Astrocyte (in vitro differentiated cells and primary cell): ENCODE data around the gene VPS35. TPM values are rescaled to one million over a fixed set of nuclear protein-coding genes. Genes with fewer than 3 reads are reported as not detected.
"Not testable (repeated sequence)": the region's sequence is repeated elsewhere in the genome, so short reads cannot be mapped to it uniquely, and the experiment has no call there.

Experiments used
- DNase-seq: peaks from one replicate; pipeline ENCODE4 v3.0.0-alpha.2; 2010; ENCODE audit warnings: low read depth
- FAIRE-seq: peaks from 2 replicates; lab custom pipeline; 2011; peaks lifted over from hg19 to GRCh38; lab: Jason Lieb, UNC
- H2AFZ ChIP-seq: 2 replicates; pipeline ENCODE4 v1.6.0; 2012; ENCODE audit warnings: low read depth, low read length, inconsistent platforms
- H3K27ac ChIP-seq: 2 replicates; pipeline ENCODE4 v1.5.1; 2011; ENCODE audit warnings: low read depth, low read length, inconsistent platforms
- H3K27me3 ChIP-seq: 2 replicates; pipeline ENCODE4 v1.6.0; 2011; ENCODE audit warnings: low read length, inconsistent platforms; ENCODE audit not compliant: insufficient read depth
- H3K36me3 ChIP-seq: 2 replicates; pipeline ENCODE4 v1.5.1; 2011; ENCODE audit warnings: low read length, inconsistent platforms; ENCODE audit not compliant: insufficient read depth
- H3K4me1 ChIP-seq: 2 replicates; pipeline ENCODE4 v1.5.1; 2011; ENCODE audit warnings: low read length, inconsistent platforms; ENCODE audit not compliant: insufficient read depth
- H3K4me2 ChIP-seq: 2 replicates; pipeline ENCODE4 v1.6.0; 2012; ENCODE audit warnings: low read length, inconsistent platforms
- H3K4me3 ChIP-seq: 2 replicates; pipeline ENCODE4 v1.5.1; 2011; ENCODE audit warnings: low read depth, mild to moderate bottlenecking, low read length, inconsistent platforms; ENCODE audit not compliant: insufficient read depth
- H3K79me2 ChIP-seq: 2 replicates; pipeline ENCODE4 v1.6.0; 2012; ENCODE audit warnings: mild to moderate bottlenecking, low read length, inconsistent platforms; ENCODE audit not compliant: insufficient read depth
- H3K9ac ChIP-seq: 2 replicates; pipeline ENCODE4 v1.6.0; 2012; ENCODE audit warnings: mild to moderate bottlenecking, low read length, inconsistent platforms
- H3K9me3 ChIP-seq: 2 replicates; pipeline ENCODE4 v1.5.1; 2012; ENCODE audit warnings: low read depth, mild to moderate bottlenecking, low read length, inconsistent platforms; ENCODE audit not compliant: insufficient read depth
- H4K20me1 ChIP-seq: 2 replicates; pipeline ENCODE4 v1.6.0; 2012; ENCODE audit warnings: low read length, inconsistent platforms; ENCODE audit not compliant: insufficient read depth
- H3K27ac Mint-ChIP-seq: one replicate; pipeline ENCODE4 v1.8.0; 2021; ENCODE audit warnings: mild to moderate bottlenecking, mixed read lengths; ENCODE audit not compliant: unreplicated experiment
- H3K27me3 Mint-ChIP-seq: one replicate; pipeline ENCODE4 v1.8.0; 2021; ENCODE audit warnings: low read depth, mixed read lengths; ENCODE audit not compliant: unreplicated experiment
- H3K36me3 Mint-ChIP-seq: one replicate; pipeline ENCODE4 v1.8.0; 2021; ENCODE audit warnings: low read depth, mixed read lengths; ENCODE audit not compliant: unreplicated experiment
- H3K4me1 Mint-ChIP-seq: one replicate; pipeline ENCODE4 v1.8.0; 2021; ENCODE audit warnings: low read depth, mixed read lengths; ENCODE audit not compliant: unreplicated experiment
- H3K4me3 Mint-ChIP-seq: one replicate; pipeline ENCODE4 v1.8.0; 2021; ENCODE audit warnings: mild to moderate bottlenecking, moderate library complexity, mixed read lengths; ENCODE audit not compliant: unreplicated experiment
- H3K9me3 Mint-ChIP-seq: one replicate; pipeline ENCODE4 v1.8.0; 2021; ENCODE audit warnings: mild to moderate bottlenecking, mixed read lengths; ENCODE audit not compliant: unreplicated experiment
- CTCF ChIP-seq: IDR thresholded peaks from 2 replicates; pipeline ENCODE4 v1.5.1; 2011; ENCODE audit warnings: low read depth, mild to moderate bottlenecking, inconsistent platforms, low read length, moderate library complexity; ENCODE audit not compliant: insufficient read depth
- EZH2 ChIP-seq: IDR thresholded peaks from 2 replicates; pipeline ENCODE4 v1.6.1; 2012; ENCODE audit warnings: mild to moderate bottlenecking, low read length, inconsistent platforms; ENCODE audit not compliant: insufficient read depth
- total RNA-seq: library from RNA; stranded (reverse); gene quantifications from 2 replicates; pipeline ENCODE4 v1.2.1, GENCODE V29; 2021

Gene VPS35
- total RNA-seq, 1 donor from 2014 or later, result 135 TPM

GRCh38 chr16:46629331-46630219 lies 59.4 kb downstream of the VPS35 start:
- Mint-ChIP-seq H3K4me3 (no peak overlapping the region), H3K27ac (peak overlapping the region; percentile 62), H3K4me1 (peaks cover 7% of the 10 kb centered on the region), H3K9me3 (no peaks in the 10 kb centered on the region), H3K36me3 (peaks cover 2% of the 10 kb centered on the region), H3K27me3 (peaks cover 6% of the 10 kb centered on the region)
- no peak overlapping the region for H3K4me3 ChIP-seq
- FAIRE-seq (peak; percentile 88), DNase-seq (peak; percentile 40)
- no peak overlapping the region for H3K27ac ChIP-seq
- H3K4me1 ChIP-seq, result no peaks in the 10 kb centered on the region
- H3K79me2 ChIP-seq, result no peaks in the 10 kb centered on the region
- peak overlapping the region; percentile 80 for H2AFZ ChIP-seq
- H3K4me2 ChIP-seq, result peak overlapping the region; percentile 66
- H4K20me1 ChIP-seq, result no peaks in the 10 kb centered on the region
- TF ChIP-seq CTCF, result peak; percentile 50
- TF ChIP-seq EZH2, result no peak
- H3K36me3 ChIP-seq, result no peaks in the 10 kb centered on the region
- peak overlapping the region; percentile 12 for H3K9ac ChIP-seq
- H3K9me3 ChIP-seq, result no peaks in the 10 kb centered on the region
- H3K27me3 ChIP-seq, result no peaks in the 10 kb centered on the region

- no peak for DNase-seq
- TF ChIP-seq CTCF (no peak), EZH2 (no peak)
- H3K4me1 Mint-ChIP-seq, result peaks cover 7% of the 10 kb centered on the region
Measured at GRCh38 chr16:46627746-46628145, 61.2 kb downstream of the VPS35 start.

GRCh38 chr16:46626681-46627080 lies 62.3 kb downstream of the VPS35 start:
- not testable (repeated sequence) for H3K27ac Mint-ChIP-seq, H3K4me3 ChIP-seq, H4K20me1 ChIP-seq, H2AFZ ChIP-seq, H3K9me3 Mint-ChIP-seq, H3K79me2 ChIP-seq, DNase-seq, FAIRE-seq, H3K4me3 Mint-ChIP-seq, H3K36me3 Mint-ChIP-seq, H3K9me3 ChIP-seq, H3K4me1 Mint-ChIP-seq, H3K36me3 ChIP-seq, H3K4me2 ChIP-seq, H3K27me3 Mint-ChIP-seq, H3K27ac ChIP-seq, H3K9ac ChIP-seq, H3K4me1 ChIP-seq, H3K27me3 ChIP-seq

More at GRCh38 chr16:46627746-46628145, 61.2 kb downstream of the VPS35 start:
- H3K9me3 Mint-ChIP-seq, result no peaks in the 10 kb centered on the region
- no peak overlapping the region for H3K4me2 ChIP-seq
- no peaks in the 10 kb centered on the region for H3K9me3 ChIP-seq
- H2AFZ ChIP-seq, result no peak overlapping the region
- no peak overlapping the region for H3K9ac ChIP-seq
- H3K4me3 Mint-ChIP-seq, result no peak overlapping the region
- H3K4me3 ChIP-seq, result no peak overlapping the region
- no peaks in the 10 kb centered on the region for H3K79me2 ChIP-seq
- peaks cover 6% of the 10 kb centered on the region for H3K27me3 Mint-ChIP-seq
- no peaks in the 10 kb centered on the region for H3K36me3 ChIP-seq
- H3K4me1 ChIP-seq, result no peaks in the 10 kb centered on the region
- no peaks in the 10 kb centered on the region for H3K27me3 ChIP-seq
- no peaks in the 10 kb centered on the region for H4K20me1 ChIP-seq
- peaks cover 2% of the 10 kb centered on the region for H3K36me3 Mint-ChIP-seq
- no peak overlapping the region for H3K27ac Mint-ChIP-seq
- no peak overlapping the region for H3K27ac ChIP-seq
- no peak for FAIRE-seq

DNA sequence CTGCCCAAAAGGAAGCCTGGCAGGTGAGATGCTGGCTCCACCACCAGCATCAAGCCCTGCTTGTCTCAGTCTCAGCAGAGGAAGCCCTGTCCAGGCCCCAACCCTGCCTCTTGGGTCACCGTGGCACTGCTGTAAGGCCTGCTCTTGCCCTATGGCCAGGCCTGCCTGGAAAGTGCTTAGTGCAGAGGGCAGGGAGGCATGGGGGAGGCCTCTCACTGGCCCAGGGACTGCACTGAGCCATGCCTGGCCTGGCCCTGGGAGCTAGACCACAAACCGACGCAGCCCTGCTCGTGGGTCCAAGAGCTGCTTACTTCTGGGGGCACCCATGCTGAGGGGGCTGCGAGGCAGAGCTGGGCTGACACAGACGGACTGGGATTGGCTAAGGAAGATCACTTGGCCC lies 64.1 kb downstream of the VPS35 start:
- H3K36me3 Mint-ChIP-seq, result not testable (repeated sequence)

More for the DNA sequence above, 64.1 kb downstream of the VPS35 start:
- H3K27ac Mint-ChIP-seq, FAIRE-seq, H3K4me2 ChIP-seq, H3K4me3 Mint-ChIP-seq, H3K27me3 Mint-ChIP-seq, H2AFZ ChIP-seq, H3K4me3 ChIP-seq, H3K4me1 ChIP-seq, H3K9me3 Mint-ChIP-seq, DNase-seq, H3K9me3 ChIP-seq, H3K27ac ChIP-seq, H3K27me3 ChIP-seq, H3K36me3 ChIP-seq, H4K20me1 ChIP-seq, H3K9ac ChIP-seq, H3K4me1 Mint-ChIP-seq: not testable (repeated sequence)
- H3K79me2 ChIP-seq, result peaks cover 14% of the 10 kb centered on the region
